ENCODE measurements around the gene GRHL1.

Gene GRHL1, protein sequence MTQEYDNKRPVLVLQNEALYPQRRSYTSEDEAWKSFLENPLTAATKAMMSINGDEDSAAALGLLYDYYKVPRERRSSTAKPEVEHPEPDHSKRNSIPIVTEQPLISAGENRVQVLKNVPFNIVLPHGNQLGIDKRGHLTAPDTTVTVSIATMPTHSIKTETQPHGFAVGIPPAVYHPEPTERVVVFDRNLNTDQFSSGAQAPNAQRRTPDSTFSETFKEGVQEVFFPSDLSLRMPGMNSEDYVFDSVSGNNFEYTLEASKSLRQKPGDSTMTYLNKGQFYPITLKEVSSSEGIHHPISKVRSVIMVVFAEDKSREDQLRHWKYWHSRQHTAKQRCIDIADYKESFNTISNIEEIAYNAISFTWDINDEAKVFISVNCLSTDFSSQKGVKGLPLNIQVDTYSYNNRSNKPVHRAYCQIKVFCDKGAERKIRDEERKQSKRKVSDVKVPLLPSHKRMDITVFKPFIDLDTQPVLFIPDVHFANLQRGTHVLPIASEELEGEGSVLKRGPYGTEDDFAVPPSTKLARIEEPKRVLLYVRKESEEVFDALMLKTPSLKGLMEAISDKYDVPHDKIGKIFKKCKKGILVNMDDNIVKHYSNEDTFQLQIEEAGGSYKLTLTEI

DNA sequence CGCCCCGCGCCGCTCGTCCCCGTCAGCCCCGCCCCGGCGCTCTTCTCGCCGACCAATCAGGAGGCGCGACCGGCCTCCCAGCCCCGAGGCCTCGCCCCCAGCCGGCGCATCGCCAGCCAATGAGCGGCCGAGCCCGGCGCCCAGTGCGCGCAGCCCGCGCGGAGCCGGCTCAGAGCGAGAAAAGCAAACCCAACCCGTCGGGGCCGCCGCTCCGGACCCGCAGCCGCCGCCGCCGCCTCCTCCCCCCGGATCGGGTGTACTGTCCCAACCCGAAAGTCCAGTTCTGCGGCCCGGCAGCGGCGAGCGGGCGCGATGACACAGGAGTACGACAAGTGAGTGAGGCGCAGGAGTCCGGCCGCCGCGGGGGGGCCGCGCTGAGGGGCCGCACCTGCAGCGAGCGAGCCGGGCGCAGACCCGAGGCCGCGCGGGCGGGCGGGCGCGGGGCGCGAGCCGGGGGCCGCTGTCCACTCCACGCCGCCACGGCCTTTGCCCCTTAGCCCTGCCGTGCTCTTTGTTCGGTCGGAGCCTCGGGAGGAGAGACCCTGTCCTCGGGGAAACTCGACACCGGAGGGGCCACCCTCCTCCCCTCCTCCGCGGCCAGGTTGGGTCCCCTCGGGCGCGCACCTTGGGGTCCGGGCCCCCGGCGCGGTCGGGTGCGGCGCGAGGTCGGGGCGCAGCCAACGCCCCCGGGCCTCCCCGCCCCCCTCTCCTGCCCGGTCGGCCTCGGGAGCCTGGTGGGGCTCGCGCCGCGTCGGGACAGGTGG lies at the start of gene GRHL1:
TSS of gene GRHL1 (plus strand) at position 172 of the 764 bp plus-strand sequence. CDS start at position 313, 141 bp downstream.
- FAIRE-seq: no peak
- TF ChIP-seq, protein P1, sequence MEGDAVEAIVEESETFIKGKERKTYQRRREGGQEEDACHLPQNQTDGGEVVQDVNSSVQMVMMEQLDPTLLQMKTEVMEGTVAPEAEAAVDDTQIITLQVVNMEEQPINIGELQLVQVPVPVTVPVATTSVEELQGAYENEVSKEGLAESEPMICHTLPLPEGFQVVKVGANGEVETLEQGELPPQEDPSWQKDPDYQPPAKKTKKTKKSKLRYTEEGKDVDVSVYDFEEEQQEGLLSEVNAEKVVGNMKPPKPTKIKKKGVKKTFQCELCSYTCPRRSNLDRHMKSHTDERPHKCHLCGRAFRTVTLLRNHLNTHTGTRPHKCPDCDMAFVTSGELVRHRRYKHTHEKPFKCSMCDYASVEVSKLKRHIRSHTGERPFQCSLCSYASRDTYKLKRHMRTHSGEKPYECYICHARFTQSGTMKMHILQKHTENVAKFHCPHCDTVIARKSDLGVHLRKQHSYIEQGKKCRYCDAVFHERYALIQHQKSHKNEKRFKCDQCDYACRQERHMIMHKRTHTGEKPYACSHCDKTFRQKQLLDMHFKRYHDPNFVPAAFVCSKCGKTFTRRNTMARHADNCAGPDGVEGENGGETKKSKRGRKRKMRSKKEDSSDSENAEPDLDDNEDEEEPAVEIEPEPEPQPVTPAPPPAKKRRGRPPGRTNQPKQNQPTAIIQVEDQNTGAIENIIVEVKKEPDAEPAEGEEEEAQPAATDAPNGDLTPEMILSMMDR (IDR thresholded peaks at IDR 0.05; ENCODE audit: insufficient read depth, missing control alignments): no peak
- peak; percentile 96 for DNase-seq (ENCODE audit: insufficient read length, low spot score)

DNA sequence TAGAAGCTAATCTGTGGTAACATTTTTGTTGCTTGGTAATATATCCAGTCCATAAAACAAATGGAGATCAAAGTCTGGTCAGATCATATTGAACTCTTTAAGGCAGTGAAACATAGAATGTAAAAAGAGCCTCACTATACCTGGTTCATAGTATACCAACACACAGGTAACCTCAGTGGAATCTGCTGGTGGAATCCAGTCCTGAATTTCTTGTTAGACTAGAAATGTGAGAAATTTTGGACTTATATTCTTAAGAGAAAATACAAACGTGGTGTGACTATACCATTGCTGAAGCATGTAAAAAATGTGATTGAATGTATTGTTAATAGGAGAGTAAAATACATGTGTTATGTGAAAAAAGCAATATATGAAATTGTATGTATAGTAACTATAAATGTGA lies 46.1 kb upstream of the GRHL1 start:
- TF ChIP-seq, protein P1 (IDR thresholded peaks at IDR 0.05; ENCODE audit: insufficient read depth, missing control alignments): no peak
- DNase-seq (ENCODE audit: insufficient read length, low spot score) (no peak), FAIRE-seq (no peak)

GRCh38 chr2:9907402-9907801 lies 44.1 kb upstream of the GRHL1 start:
- TF ChIP-seq, protein P1 (IDR thresholded peaks at IDR 0.05; ENCODE audit: insufficient read depth, missing control alignments): no peak
- FAIRE-seq (no peak), DNase-seq (ENCODE audit: insufficient read length, low spot score) (no peak)

DNA sequence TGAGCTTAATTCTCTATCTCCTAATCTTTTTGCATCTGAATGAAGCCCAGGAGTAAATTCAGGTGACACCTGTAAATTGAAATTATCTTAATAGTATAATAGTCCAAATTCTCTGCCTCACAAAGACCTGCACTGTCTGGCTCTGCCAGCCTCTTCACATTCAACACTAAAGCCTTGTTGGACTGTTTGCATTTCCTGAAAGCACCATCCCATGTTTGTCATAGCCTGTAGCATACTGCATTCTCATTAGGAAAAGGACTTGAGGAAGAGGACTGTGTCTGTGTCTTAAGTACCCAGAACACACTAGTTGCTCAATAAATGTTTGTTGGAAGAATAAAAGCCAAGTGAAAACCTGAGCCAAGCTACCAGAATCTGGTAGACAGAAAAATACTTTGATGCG lies 42.9 kb upstream of the GRHL1 start:
- TF ChIP-seq, protein P1 (IDR thresholded peaks at IDR 0.05; ENCODE audit: insufficient read depth, missing control alignments): no peak
- FAIRE-seq (no peak), DNase-seq (ENCODE audit: insufficient read length, low spot score) (no peak)

- peak; percentile 64 for FAIRE-seq
Measured at GRCh38 chr2:9909106-9909505, 42.4 kb upstream of the GRHL1 start.

GRCh38 chr2:9910699-9911098 lies 40.8 kb upstream of the GRHL1 start:
- TF ChIP-seq, protein P1 (IDR thresholded peaks at IDR 0.05; ENCODE audit: insufficient read depth, missing control alignments): no peak
- DNase-seq (ENCODE audit: insufficient read length, low spot score): no peak
- no peak for FAIRE-seq

More at GRCh38 chr2:9909106-9909505, 42.4 kb upstream of the GRHL1 start:
- DNase-seq (ENCODE audit: insufficient read length, low spot score): no peak
- TF ChIP-seq, protein P1 (IDR thresholded peaks at IDR 0.05; ENCODE audit: insufficient read depth, missing control alignments): no peak

All from D721Med (cell line).